ENCODE data around the gene VSTM4.
A peak's percentile ranks its signal among the peaks of the same experiment; 100 is the strongest.

The VSTM4 gene

DNA sequence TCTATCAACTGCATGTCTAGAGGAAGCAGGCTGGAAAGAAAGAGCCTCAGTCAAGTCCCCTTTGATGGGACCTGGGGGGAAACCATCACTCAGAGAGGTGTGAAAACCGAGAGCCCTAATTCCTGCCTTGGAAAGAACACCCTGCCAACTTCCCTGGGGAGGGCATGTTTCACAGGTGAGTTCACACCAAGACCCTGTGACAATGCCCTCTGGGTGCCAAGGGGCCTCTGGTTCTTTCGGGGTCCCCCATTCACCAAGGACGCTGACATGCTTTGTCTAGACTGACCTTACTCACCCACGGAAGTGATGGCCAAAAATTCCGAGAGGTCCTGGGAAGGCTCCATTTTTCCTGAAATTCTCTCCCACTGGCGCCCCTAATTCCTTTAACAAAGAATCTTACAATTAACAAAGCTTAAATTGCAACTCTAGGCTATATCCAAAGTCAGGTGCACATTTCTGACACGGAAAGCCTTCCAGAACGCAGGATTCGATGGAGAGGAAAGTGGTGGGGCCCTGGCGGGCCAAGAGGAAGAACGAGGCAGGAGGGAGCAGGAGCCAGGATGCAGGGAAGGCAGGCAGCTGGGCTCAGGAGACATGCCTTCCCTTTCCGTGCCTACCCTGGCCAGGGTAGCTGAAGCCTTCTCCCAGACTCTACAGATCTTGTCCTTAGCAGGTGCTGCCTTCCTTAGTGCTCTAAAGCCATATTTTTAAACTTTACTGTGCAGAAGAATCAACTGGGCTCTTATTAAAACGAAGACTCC is 23.7 kb downstream of the VSTM4 start:
- no peak for DNase-seq
- no peak for ATAC-seq

DNA sequence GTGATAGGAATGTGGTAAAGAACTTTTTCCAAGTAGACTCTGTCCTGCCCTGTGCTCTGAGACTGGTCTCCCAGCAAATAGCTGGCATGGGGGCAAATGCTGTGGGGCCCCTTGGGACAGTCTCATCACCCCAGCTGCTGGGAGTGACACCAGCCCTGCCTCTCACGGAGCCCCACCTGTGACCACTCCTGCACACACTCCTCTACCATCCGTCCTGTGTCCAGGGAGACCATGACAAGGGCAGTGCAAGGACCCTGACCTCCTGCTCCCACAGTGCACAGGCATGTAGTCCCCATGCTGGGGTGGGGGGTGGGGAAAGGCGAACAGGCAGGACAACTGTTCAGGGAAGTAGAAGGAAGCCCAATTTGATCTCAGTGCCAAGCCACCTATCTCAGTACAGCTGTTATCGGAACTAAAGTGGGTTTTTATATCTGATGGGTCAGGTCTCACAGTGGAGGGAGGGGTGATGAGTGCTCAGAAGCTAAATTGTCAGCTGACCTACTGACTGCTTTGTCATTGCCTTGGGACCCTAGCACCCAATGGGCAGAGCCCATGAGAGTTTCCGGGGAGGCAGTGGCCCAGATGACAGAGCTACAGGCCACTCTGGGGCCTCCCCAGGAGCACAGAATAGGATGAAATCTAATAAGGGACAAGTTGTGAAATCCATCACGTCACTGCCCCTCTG is 24.5 kb downstream of the VSTM4 start:
- ATAC-seq (no peak), DNase-seq (no peak)

DNA sequence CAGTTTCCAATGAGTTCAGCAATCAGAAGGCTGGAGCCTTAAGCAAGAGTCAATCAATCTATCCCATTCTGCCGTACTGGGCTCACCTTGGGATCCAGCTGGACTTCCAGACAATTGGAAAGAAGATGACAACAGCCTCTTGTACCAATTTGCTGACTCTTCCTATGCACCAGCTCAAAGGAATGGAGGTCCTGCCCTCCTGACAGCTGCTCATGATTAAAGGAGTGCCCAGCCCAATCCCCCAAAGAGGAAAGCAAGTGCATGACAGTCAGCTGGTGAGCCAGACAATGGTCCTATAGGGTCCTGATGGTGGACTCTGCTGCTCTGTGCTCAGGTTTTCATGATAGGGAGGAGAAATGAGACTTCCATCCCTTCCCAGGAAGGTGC is 25.1 kb downstream of the VSTM4 start:
- no peak for ATAC-seq

DNA sequence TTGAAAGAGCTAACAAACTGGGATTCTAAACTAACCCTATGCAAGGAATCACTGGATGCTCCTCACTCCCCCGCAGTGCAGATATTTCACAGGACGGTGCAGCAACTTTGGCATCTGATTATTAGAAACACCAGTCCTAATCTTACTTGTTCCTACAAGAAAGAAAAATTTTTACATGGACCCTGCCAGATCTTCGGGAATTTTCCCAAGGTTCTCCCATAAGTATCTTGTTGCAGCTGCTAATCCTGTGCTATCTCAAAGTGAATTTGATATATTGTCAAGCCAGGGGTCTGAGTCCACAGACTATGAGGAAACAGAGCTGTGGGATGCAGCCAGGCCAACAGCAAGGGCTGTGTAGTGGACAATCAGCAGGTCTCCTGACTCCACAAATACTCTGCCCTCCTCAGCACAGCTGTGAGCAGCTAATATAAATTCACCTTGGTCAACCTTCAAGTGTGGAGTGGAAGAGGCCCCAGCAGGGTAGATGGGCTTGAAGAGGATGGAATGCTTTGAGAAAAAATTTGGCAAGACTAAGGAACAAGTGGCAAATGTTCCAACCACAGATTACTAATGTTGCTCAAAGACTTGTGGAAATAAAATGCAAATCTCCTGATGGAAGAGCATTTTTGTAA is 25.6 kb downstream of the VSTM4 start:
- ATAC-seq (no peak), DNase-seq (no peak)

More for the DNA sequence above, 25.1 kb downstream of the VSTM4 start:
- DNase-seq = no peak

DNA sequence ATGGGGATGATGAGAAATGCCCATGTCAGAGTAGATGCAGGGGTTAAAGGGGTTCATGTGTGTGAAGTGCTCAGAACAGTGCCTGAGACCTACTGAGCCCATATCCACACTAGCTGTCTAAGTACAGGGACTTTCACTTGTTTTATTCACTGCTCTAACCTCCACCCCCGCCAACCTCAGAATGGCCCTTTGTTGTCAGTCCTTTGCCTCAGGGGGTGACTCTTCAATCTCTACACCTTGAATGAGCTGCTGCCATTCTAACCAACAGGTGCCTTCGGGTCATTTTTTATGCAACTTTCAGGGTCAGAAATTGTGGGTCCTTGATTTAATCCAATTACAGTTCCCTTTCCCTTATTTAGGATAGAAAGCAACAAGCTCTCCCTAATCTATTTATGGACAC is 26.2 kb downstream of the VSTM4 start:
- no peak for DNase-seq
- no peak for ATAC-seq

DNA sequence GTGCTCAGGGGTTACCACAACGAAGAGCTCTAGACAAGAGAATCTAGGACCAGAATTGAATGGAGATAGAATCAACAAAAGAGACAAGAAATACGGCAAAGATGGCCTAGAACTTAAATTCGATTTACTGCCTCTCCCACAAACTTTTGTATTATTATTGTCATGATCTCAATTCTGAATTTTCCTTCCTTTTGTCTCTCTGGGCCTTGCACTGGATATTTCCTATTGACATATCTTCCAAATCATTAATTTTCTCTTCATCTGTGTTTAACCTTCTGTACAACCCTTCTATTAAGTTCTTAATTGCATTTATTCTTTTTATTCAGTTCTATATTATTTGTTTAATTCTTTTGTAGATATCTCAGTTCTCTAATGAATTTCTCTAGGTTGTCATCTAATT is 28.4 kb downstream of the VSTM4 start:
- DNase-seq (no peak), ATAC-seq (no peak)

DNA sequence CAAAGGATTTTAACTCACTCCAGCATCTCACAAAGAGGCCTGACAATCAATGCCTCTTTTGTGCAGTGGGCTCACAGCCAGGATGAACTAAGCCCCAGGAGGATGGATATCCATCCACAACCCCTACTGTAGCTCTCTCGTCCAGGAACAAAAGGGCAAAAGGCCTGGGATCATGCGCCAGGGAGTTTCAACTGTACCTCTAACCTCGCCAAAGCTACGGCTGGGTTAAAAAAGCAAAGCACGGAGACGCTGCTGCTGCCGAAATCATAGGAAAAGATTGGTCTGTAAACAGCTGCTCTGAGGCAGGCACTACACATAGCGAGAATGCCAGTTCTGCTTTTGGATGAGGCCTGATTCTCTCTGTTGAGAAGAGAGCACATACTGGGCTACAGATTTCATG is 32.1 kb downstream of the VSTM4 start:
- DNase-seq (no peak), ATAC-seq (no peak)

DNA sequence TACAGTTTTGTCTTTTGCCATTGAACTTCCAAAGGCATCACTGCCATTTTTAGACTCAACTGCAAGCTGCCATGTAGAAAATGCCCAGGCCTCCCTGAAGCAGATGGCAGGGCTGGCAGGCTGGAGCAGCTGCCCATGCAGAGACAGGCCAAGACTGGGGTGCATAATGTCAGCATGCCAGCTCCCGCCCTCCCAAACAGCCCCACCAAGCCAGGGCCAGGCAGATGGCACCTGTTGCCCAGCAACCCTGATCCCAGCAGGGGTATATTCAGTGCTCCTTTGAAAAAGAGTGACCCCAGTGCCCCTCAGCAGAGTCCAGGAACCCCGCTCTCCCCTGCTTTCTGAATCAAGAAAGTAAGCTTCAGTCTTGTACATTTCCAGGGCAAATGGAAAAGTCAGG is 32.6 kb downstream of the VSTM4 start:
- no peak for DNase-seq
- ATAC-seq = no peak

DNA sequence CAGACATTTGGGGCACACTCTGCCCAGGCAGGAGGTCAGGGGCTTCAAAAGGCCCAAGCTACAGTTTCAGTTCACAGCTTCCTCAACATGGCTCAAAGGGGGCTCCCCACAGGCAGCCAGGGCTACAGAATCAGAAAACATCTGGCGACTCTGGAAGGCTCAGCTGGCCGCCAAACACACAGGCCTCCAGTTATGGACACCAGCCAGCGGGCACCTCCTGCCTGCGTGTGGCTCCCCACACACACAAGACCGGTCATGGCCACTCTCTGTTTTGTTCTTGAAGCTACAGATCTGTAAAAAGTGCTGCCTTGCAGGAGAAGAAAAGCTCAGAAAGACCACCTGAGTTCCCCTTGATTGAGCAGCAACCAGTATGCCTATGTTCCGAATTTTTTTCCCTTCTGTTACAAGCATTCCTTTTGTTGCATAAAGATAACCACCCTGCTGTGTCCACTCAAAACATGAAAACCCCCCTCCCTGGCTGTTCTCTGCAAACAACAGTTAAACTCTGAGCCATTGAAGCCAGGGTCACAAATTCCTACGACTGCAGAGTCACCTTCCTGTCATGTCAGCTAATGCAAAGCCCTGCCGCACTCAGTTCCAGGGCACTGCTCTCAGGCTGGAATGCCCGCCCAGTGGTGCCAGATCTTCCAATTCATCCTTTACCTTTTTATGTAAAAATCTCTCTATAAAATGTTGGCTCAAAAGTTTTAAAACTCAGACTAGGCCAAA is 33.6 kb downstream of the VSTM4 start:
- ATAC-seq (no peak), DNase-seq (no peak)

DNA sequence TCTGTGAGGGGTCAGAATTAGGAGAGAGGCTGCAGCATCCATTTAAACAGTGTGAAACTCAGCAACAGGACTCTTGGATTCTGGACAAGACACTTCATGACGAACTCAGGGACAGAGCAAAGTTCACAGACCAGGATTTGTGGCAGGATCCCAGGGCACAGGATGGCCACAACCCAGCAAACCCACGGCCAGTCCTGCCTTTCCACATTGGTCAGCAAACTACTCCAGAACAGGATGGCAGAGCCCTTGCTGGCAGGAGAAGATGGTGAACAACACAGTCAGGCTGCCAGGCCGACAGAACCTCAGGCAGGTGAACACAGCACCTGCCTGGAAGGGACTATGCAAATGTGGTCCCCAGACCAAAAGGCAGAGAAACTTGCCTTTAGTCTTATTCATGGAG is 34.4 kb downstream of the VSTM4 start:
- DNase-seq (no peak), ATAC-seq (no peak)

DNA sequence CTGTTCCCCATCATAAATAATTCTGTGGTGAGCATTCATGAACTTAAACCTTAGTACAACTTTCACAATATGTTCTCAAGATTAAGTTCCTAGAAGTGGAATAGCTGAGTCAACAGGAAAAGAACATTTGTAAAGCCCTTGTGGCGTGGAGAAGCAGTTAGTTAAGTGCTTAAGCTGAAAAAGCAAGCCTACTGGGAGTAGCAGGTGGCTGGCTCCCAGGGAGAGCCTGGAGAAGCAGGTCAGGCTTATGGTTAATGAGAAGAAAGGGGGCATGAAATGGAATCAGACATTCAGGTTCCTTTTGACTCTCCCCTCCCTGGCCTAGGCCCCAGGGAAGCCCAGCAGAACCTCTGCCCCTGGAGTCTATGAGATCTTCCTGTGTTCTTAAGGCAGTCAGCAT is 35.3 kb downstream of the VSTM4 start:
- ATAC-seq (peak; percentile 16), DNase-seq (no peak)

DNA sequence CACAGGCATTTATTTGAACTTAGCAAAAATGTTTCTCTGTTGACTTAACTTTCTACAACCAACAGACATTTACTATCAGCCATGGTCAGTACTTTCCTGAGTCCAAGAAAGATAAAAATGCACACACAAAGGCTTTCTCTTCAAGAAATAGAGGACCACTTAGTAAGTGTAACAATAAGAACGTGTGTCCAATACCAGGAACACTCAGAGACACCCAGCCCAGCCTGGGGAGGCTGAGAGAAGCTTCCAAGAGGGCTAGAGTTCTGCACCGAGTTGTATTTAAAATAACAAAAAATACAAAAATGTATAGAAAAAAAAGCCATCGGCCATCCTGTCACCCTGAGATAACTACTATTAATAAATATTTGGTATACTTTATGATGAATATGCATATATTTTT is 35.8 kb downstream of the VSTM4 start:
- DNase-seq (no peak), ATAC-seq (no peak)

DNA sequence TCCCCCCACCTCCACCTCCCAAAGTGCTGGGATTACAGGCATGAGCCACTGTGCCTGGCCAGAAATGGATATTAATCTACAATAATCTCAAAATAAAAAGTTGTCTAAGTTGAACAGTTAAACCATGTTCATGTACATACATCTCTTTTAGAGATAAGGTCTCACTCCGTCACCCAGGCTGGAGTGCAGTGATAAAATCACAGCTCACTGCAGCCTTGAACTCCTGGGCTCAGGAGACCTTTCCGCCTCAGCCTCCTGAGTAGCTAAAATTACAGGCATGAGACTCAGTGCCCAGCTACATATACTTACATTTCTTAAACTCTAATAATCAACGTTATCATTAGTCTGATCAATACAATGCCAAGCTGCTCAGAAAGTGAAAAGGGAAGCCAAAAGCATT is 36.2 kb downstream of the VSTM4 start:
- ATAC-seq (no peak), DNase-seq (no peak)

DNA sequence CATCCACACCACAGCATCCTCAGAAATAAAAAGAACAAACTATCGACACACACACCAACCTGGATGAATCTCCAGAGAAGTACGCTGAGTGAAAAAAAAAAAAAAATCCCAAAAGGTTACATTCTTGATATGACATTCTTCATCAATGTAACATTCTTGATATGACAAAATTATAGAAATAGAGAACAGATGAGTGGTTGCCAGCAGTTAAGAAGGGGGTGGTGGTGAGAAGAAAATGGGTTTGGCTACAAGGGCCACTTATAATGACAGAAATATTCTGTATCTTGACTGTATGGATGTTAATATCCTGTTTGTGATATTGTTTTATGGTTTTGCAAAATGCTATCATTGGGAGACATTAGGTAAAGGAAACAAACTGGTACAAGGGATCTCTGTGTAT is 36.9 kb downstream of the VSTM4 start:
- DNase-seq = no peak
- ATAC-seq = no peak

DNA sequence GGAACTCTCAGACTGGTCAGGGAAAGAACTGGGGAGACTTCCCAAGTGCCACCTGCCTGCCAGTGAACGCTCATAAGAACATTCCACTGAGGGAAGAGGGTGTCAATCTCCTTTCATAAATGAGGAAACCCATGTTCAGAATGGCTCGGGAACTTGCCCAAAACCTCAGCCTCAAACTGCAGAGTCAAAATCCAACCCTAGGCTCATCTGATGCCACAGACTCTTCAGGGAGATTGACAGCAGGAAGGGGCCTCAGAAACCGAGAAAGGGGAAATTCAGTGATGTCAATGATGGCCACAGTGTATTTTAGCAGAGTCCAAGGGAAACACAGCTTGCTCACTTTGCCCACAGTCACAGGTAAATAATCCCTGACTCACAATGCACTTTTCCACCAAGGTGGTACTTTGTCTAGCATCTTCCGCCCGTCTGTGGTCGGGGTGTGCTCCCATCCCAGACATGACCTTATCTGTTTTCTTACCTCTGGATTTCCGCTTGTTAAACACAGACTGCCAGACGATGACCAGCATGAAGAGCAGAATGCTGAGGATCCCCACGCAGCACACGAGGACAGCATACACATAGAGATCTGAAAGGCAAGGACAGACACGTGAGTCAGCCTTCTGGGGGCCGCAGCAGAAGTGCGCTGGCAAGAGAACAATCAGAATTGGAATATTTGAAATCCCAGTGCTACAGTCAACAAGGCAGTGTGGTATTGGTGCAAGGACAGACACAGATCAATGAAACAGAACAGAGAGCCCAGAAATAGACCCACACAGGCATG is 38.4 kb downstream of the VSTM4 start:
- peak; percentile 19 for DNase-seq
- peak; percentile 81 for ATAC-seq

DNA sequence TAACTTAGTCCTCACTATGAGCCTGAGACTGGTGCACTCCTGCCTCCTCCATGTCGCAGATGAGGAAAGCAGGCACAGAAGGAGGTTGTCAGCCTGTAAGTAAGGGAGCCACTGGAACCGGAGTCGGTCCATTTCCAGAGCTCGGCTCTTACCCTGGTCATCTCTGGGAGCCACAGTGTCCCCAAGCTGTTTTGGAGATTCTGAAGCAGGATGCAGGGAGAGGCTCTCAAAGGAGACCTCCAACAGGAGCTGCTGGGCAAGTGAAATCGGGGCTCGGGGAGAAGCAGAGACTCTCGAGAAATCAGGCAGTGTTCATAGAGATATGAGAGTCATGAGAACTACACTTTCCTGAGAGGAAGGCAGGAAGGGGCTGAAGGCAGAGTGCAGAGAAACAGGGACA is 39.0 kb downstream of the VSTM4 start:
- ATAC-seq (no peak), DNase-seq (no peak)

DNA sequence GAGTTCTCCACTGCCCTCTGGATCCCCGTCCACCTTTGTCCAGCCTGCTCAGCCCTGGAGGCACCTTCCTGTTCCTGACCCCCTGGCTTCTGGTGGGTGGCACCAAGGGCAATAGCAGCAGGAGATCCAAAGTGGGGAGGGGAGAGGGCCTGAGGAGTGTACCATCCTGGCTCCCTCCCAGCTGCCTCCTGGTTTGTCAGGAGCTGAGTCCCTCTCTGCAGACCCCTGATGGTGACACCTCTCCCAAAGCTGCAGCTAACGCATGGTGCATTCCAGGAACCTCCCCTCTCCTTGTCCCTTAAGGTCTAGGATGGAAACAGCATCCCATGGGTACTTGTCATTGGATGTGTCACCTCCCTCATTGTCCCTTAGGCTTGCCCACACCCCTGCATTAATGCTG is 39.6 kb downstream of the VSTM4 start:
- DNase-seq (no peak), ATAC-seq (no peak)

DNA sequence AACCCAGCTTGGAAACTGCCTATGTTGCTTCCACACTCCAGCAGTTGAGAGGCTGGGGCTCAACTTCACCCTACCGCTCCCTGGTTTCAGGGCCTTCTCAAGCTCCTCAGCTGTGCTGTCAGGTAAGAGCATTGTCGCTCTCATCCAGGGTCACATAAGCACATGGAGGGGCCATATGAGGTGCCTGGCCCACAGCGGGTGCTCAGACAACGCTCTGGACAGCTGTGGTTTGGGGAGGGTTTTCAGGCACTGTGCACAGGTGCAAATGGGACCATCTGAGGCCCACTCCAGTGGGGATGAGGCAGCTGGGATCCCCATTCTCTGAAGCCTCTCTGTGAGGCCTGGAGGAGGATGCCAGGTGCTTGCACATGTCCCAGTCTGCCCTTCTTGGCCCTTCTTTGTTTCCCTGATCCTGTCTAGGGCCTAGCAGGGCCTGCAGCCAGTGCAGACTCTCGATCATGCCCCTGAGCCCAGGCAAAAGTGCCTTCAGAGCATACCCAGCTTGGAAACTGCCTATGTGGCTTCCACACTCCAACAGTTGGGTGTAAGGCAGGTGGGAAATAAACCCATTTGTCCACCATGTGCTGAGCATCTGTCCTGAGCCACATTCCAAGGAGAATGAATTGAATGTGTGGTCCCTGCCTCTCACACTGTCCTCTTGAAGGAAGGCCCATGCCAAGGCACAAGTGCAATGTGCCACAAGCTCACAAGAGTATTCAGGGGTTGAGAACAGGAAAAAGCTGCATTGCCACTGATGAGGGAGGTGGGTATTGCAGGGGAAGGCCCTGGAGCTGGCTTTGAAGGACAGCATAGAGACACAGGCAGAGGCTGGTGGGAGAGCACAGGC is 40.3 kb downstream of the VSTM4 start:
- ATAC-seq = no peak
- no peak for DNase-seq

DNA sequence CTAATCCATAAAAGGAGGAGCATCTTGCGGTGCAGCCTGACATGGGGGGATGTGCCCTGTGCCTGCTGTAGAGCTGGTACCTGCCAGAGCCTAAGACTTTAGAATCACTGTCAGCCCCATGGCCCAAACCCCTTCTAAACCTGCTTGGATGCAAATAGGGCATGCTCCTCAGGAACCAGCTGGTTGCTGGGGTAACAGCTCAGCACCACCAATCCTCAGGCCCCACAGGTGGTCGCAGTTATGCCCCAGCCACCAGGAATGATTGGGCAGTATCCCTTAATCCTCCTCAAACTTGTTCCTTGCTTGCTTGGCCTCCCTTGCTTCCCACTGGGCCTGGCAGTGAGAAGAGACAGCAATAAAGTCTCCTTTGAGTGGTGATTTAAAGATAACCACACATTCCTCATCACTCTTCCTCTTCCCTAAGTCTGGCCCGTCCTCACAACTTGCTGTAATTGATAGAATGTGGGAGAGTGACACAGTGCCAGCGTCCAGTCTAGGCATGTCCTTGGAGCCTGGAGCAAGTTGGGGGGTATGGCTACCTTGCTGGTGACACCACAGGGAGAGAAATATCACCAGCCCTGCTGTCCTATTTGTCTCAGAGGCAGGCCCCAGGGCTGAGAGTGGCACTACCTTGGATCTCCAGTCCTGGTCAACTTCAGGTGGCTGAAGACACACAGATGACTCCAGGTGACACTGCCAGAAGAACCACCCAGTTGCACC is 43.0 kb downstream of the VSTM4 start:
- ATAC-seq (no peak), DNase-seq (no peak)

DNA sequence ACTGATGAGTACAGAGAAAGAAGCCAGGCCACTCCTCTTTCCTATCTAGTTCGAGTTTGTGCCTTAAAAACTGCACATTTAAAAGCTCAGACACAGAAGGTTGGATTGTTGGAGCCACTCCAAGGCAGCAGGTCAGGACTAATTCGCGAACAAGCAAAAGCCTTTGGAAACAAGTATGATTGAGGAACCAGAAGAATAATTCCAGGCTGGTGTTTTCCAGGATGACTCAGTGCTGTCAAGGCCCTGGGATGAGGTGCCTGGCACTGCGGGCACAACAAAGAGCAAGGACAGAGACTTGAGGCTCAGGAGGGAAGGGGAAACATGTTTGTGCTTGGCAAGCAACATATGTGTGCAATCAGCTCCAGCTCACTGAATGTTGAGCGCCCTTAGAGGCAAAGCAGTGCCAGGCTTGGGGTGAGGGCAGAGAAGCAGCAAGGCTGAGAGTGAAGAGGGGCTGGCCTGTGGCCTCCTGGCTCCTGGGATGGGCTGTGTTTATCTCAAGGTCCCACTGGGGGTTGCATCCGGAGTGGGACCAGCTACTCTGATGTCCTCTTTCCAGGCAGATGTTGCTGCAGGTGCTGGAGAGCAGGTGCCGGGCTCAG is 44.1 kb downstream of the VSTM4 start:
- ATAC-seq (no peak), DNase-seq (no peak)
